Stimulated activated CD4-positive, alpha-beta T cell treated with anti-CD3 and anti-CD28 coated beads, TNF-alpha, amount 100 ng/mL, for 48 hours (primary cell): ENCODE measurements around the gene DAD1.
"Not testable (repeated sequence)": the region's sequence is repeated elsewhere in the genome, so short reads cannot be mapped to it uniquely, and the experiment has no call there.

Experiments
- DNase-seq, 3 donors: peaks; one replicate each; pipeline ENCODE4 v3.0.0-alpha.2; 2020; ENCODE audit warnings: low read depth in 3 of 3

Gene DAD1

GRCh38 chr14:22598896-22599244, 9.8 kb upstream of the DAD1 start:
- peak in 2 of 3 donors; percentile 22 to 24 for DNase-seq

DNA sequence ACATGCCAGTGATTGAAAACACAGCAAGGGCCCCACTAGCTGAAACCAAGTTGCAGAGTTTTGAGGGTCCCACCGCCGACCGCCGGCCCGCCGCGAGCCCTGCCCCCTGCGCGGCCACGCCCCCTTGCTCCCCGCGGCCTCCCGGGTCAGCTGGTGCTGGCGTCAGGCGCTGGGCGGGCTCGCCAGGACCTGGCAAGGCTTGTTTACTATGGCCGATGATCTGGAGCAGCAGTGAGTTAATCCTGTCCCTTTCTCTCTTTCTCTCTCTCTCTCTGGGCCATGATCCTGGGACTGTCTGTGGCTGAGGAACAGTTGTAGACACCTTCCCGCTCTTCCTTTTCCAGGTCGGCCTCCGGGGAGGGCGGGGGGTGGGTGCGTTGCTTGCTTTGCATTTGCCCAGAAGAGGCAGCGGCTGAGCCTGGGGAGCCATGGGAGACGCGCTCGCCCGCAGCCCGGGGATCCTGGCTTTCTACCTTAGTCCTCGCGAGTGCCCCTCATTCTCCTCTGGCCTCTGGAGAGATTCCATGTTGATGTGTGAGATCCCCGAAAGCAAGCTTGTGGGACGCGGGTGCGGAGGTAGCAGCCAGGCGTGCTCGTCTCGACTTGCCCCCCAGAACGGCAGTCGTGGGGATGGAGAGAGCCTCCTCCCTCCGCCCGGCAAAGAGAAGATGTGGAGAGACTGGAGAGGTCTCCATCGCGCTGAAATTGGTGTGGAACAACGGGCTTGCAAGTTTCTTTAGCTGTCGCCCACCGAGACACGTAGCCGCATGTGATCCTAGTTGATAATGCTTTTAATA, 9.3 kb upstream of the DAD1 start, which contains the start of gene ABHD4:
Gene ABHD4, plus strand, starts transcription at position 202 of the 797 bp plus-strand sequence. Its CDS starts 7 bp downstream, at position 209.
- peak in 2 of 3 donors; percentile 23 to 45 for DNase-seq

GRCh38 chr14:22597771-22598098, 8.7 kb upstream of the DAD1 start:
- no peak for DNase-seq

- no peak for DNase-seq
These were observed 8.2 kb upstream of the DAD1 start for GRCh38 chr14:22597265-22597664.

GRCh38 chr14:22596354-22596879, 7.4 kb upstream of the DAD1 start:
- DNase-seq: no peak

- no peak for DNase-seq
These were observed 5.2 kb upstream of the DAD1 start for GRCh38 chr14:22594156-22594716.

GRCh38 chr14:22593601-22594000, 4.6 kb upstream of the DAD1 start:
- no peak for DNase-seq

DNA sequence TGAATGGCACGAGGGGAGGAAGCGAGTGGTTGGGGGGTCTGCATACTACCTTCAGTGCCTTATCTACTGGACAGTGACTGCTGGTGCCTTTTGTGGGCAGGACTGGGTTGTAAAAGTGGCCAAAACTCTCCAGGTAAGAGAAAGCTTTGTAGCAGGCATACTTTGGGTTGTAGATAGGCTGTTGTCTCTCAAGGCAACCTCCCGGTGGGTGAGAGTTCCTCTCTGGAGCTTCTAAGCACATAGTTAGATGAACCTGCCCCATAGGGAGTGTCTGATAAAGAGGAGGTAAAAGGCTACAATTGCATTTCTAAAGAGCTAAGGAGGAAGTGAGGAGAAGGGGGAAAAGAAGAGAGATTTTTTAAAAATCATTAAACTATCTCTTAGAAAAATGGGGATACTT, 4.2 kb upstream of the DAD1 start:
- DNase-seq: no peak

DNA sequence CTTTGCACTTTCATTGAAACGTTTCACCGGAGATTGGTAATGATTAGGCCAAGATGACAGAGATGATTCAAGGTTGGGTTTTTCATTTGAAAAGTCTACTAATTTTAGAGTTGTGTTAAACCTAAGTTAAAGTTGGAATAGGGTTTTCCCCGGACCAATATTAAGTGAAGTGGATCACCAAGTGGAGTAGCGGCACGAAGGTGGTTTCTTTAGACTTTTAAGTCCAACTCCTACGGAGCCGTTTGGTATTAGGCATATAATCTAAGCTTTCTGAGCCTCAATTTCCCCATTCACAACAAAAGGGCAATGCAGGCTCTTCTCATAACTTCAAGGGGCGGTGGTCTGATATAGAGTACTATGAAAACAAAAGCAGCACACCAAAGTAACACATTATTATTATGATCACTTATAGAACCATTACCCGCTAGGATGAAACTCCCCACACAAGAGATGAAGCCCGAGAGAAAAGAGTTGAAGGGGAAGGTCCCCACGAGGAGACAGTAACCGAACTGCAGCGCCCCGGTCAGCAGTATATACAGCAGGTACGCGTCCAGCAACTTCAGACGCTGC, 413 bp downstream of the DAD1 start:
- DNase-seq: no peak

- DNase-seq: not testable (repeated sequence)
These were observed 1.2 kb downstream of the DAD1 start for GRCh38 chr14:22587677-22588422.

- no peak for DNase-seq
These were observed 1.8 kb downstream of the DAD1 start for GRCh38 chr14:22587247-22587646.

GRCh38 chr14:22583994-22584393, 5.0 kb downstream of the DAD1 start:
- DNase-seq: no peak

DNA sequence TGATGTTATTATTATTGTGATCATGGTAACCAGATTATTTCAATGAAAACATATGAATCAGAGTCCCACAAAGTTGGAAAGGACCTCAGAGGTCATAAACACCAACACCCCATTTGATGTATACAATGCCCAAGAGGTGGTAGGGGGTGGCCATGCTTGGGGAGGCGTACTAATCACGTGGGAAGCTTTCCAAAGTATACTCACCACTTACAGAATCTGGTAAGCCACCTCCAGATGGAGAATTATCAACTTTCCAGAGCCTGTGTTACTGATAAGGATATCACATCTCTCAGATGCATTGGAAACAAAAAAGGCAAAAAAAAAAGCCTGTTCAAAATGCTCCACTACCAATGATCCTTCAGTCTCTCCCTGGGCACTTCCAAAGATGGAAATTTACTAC, 8.4 kb downstream of the DAD1 start:
- no peak for DNase-seq

DNA sequence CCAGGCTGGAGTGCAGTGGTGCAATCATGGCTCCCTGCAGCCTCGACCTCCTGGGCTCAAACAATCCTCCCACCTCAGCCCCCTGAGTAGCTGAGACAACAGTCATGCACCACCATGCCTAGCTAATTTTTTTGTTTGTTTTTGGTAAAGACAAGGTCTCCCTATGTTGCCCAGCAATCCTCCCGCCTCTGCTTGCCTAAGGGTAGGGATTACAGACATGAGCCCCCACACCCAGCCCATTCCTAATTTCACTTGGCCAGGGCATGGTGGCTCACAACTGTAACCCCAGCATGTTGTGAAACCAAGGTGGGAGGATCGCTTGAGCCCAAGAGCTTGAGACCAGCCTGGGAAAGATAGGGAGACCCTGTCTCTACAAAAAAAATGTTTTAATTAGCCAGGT, 9.1 kb downstream of the DAD1 start:
- DNase-seq: no peak

DNA sequence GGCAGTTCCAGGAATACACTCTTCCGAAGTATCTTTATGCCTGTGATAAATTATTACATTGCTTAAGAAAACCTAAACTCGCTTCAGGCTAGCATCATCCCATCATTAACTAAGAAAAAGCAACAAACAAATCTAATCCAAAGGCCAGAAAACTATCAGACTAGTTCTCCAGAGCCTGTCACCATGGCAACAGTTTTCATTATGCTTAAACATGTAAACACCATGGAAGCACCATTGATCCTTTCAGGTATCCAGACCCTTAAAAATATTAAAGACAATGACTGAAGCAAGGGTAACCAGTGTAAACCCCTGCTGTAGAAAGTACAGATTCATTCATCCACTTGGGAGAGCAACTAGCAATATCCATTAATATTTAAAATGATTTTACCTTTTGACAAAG, 9.8 kb downstream of the DAD1 start:
- DNase-seq: no peak

DNA sequence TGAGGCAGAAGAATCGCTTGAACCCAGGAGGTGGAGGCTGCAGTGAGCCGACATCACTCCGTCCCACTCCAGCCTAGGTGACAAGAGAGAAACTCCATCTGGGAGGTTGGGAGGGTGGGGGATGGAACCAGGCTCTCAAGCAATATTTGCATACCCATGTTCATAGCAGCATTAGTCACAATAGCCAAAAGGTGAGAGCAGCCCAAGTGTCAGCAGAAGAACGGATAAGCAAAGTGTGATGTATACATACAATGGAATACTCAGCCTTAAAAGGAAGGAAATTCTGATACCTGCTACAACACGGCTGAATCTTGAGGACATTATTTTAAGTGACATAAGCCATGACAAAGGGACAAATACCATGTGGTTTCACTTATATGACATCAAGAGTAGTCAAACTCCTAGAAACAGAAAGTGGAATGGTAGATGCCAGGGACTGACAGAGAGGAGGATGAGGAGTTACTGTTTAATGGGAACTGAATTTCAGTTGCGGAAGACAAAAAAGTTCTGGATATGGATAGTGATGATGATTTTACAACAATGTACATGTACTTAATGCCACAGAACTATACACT, 11.6 kb downstream of the DAD1 start:
- DNase-seq: no peak

DNA sequence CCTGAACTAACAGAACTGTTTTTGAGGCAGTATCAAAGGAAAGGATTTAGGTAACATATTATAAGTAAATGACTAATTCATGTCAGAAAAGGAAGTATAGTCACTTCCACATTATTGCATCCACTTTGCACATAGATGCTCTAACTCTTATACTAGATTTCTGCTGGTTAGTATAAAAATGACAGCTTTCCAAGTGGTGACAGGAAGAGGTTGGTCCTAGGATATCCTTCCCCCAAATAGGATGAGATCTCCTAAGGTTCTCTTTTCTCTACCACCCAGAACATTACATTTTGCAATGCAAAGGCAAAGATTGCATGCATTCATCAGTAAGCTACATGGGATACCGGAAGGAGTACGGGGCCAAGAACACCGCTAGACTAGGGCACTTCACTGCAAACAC, 15.2 kb downstream of the DAD1 start:
- DNase-seq: no peak

- no peak for DNase-seq
These were observed 16.4 kb downstream of the DAD1 start for GRCh38 chr14:22572562-22573058.

DNA sequence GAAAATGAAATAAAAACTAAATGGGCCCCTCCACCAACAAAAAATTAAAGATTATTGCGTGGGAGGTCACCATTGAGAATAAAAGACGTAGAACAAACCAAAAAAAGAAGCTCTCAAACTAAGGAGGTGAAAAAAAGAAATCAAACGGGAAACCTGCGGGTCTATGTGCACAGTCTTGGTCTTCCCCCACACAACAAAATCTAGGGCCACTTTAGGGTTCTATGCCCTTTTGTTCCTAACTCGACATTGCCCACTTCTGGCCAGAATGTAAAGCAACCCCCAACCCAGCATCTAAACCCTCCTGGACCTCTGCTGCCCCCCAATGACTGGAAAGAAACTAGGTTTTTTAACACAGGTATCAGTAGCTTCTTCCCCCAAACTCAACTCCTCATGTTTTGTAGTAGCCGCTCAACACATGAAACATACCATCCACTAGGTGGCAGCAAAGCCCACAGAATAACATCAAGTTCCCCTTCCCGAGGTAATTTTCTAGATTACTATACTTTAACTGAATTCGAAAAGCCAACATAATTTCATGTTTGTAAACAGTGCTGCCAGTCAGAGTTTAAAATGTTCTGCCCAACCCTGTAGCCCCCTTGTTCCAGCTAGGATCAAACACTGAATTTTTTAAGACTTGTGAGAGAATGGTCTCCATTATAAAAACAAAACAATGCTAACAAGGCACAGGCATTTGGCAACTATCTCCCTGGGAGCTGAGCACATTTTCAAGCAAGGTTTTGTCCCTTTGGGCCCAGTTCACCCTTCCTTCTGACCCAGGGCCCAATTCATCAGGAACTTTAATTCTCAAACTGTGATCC, 18.7 kb downstream of the DAD1 start:
- peak; percentile 70 to 78 (median 76) for DNase-seq

DNA sequence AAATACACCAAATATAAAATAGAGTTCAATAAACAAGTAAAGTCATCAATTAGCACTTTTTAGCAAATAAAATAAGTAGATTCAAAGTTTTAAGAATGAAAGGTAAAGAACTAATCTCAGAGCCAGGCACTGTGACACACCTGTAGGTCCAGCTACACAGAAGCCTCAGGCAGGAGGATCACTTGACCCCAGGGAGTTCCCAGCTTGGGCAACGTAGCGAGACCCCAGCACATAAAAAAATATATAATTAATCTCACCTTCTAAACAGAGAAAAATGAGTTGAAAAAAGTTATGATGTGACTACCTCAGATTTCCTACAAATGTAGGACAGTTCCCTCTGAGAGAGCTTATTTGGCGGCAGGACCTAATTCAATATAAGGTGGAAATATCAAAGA, 19.3 kb downstream of the DAD1 start:
- no peak for DNase-seq
